Activated naive CD4-positive, alpha-beta T cell treated with anti-CD3 and anti-CD28 coated beads, Interleukin-2, amount 50 U/mL, for 24 hours (primary cell): ENCODE data around the gene BSDC1.

ENCODE experiments used
- H3K27ac Mint-ChIP-seq: one replicate; pipeline ENCODE4 v1.8.0; 2021; ENCODE audit warnings: mild to moderate bottlenecking, mixed read lengths
- H3K27me3 Mint-ChIP-seq: one replicate; pipeline ENCODE4 v1.8.0; 2021; ENCODE audit warnings: mixed read lengths
- H3K36me3 Mint-ChIP-seq: one replicate; pipeline ENCODE4 v1.8.0; 2021; ENCODE audit warnings: mixed read lengths
- H3K4me1 Mint-ChIP-seq: one replicate; pipeline ENCODE4 v1.8.0; 2021; ENCODE audit warnings: mixed read lengths
- H3K4me3 Mint-ChIP-seq: one replicate; pipeline ENCODE4 v1.8.0; 2021; ENCODE audit warnings: mild to moderate bottlenecking, mixed read lengths
- H3K9me3 Mint-ChIP-seq: one replicate; pipeline ENCODE4 v1.8.0; 2021; ENCODE audit warnings: mixed read lengths

The BSDC1 gene

GRCh38 chr1:32353431-32353830 is 40.8 kb downstream of the BSDC1 start:
- Mint-ChIP-seq H3K4me1 (peaks cover 41% of the 10 kb centered on the region), H3K9me3 (no peaks in the 10 kb centered on the region), H3K27me3 (no peaks in the 10 kb centered on the region), H3K4me3 (peak overlapping the region; percentile 68), H3K27ac (peak overlapping the region; percentile 68), H3K36me3 (no peaks in the 10 kb centered on the region)

- no peaks in the 10 kb centered on the region for H3K27me3 Mint-ChIP-seq
- peak overlapping the region; percentile 68 for H3K27ac Mint-ChIP-seq
- no peaks in the 10 kb centered on the region for H3K36me3 Mint-ChIP-seq
- no peaks in the 10 kb centered on the region for H3K9me3 Mint-ChIP-seq
- H3K4me3 Mint-ChIP-seq: peak overlapping the region; percentile 68
- peaks cover 42% of the 10 kb centered on the region for H3K4me1 Mint-ChIP-seq
Observed at GRCh38 chr1:32352831-32353383, 41.3 kb downstream of the BSDC1 start.

GRCh38 chr1:32352239-32352745 is 41.9 kb downstream of the BSDC1 start:
- H3K9me3 Mint-ChIP-seq: no peaks in the 10 kb centered on the region

GRCh38 chr1:32351399-32352238 is 42.6 kb downstream of the BSDC1 start:
- peak overlapping the region; percentile 46 for H3K27ac Mint-ChIP-seq
- H3K4me3 Mint-ChIP-seq: peak overlapping the region; percentile 83
- H3K9me3 Mint-ChIP-seq: no peaks in the 10 kb centered on the region
- H3K4me1 Mint-ChIP-seq: peaks cover 43% of the 10 kb centered on the region
- no peaks in the 10 kb centered on the region for H3K27me3 Mint-ChIP-seq
- no peaks in the 10 kb centered on the region for H3K36me3 Mint-ChIP-seq

More at GRCh38 chr1:32352239-32352745, 41.9 kb downstream of the BSDC1 start:
- peak overlapping the region; percentile 66 for H3K4me3 Mint-ChIP-seq
- peak overlapping the region; percentile 77 for H3K27ac Mint-ChIP-seq
- no peaks in the 10 kb centered on the region for H3K36me3 Mint-ChIP-seq
- peaks cover 42% of the 10 kb centered on the region for H3K4me1 Mint-ChIP-seq
- no peaks in the 10 kb centered on the region for H3K27me3 Mint-ChIP-seq

- Mint-ChIP-seq H3K27me3 (no peaks in the 10 kb centered on the region), H3K4me3 (peak overlapping the region; percentile 83), H3K9me3 (no peaks in the 10 kb centered on the region), H3K4me1 (peaks cover 50% of the 10 kb centered on the region), H3K27ac (peak overlapping the region; percentile 56), H3K36me3 (no peaks in the 10 kb centered on the region)
Observed at GRCh38 chr1:32350785-32351398, 43.3 kb downstream of the BSDC1 start.

GRCh38 chr1:32349211-32349708 is 45.0 kb downstream of the BSDC1 start:
- H3K36me3 Mint-ChIP-seq: no peaks in the 10 kb centered on the region
- H3K27me3 Mint-ChIP-seq: no peaks in the 10 kb centered on the region
- H3K9me3 Mint-ChIP-seq: no peaks in the 10 kb centered on the region
- peak overlapping the region; percentile 34 for H3K4me3 Mint-ChIP-seq
- peaks cover 61% of the 10 kb centered on the region for H3K4me1 Mint-ChIP-seq
- H3K27ac Mint-ChIP-seq: peak overlapping the region; percentile 6

GRCh38 chr1:32346532-32347157 is 47.6 kb downstream of the BSDC1 start:
- Mint-ChIP-seq H3K27me3 (no peaks in the 10 kb centered on the region), H3K36me3 (no peaks in the 10 kb centered on the region), H3K9me3 (no peaks in the 10 kb centered on the region), H3K27ac (peak overlapping the region; percentile 25), H3K4me1 (peaks cover 48% of the 10 kb centered on the region), H3K4me3 (no peak overlapping the region)

GRCh38 chr1:32345289-32345827 is 48.9 kb downstream of the BSDC1 start:
- Mint-ChIP-seq H3K27me3 (no peaks in the 10 kb centered on the region), H3K27ac (peak overlapping the region; percentile 11), H3K4me1 (peaks cover 43% of the 10 kb centered on the region), H3K4me3 (no peak overlapping the region), H3K9me3 (no peaks in the 10 kb centered on the region), H3K36me3 (no peaks in the 10 kb centered on the region)

GRCh38 chr1:32342704-32343103 is 51.5 kb downstream of the BSDC1 start:
- Mint-ChIP-seq H3K27ac (no peak overlapping the region), H3K36me3 (no peaks in the 10 kb centered on the region), H3K4me3 (no peak overlapping the region), H3K4me1 (peaks cover 38% of the 10 kb centered on the region), H3K27me3 (no peaks in the 10 kb centered on the region), H3K9me3 (no peaks in the 10 kb centered on the region)

- Mint-ChIP-seq H3K27ac (no peak overlapping the region), H3K4me1 (peaks cover 45% of the 10 kb centered on the region), H3K4me3 (no peak overlapping the region), H3K9me3 (no peaks in the 10 kb centered on the region), H3K27me3 (no peaks in the 10 kb centered on the region), H3K36me3 (no peaks in the 10 kb centered on the region)
Observed at GRCh38 chr1:32341971-32342370, 52.3 kb downstream of the BSDC1 start.

- Mint-ChIP-seq H3K4me1 (peaks cover 44% of the 10 kb centered on the region), H3K27me3 (no peaks in the 10 kb centered on the region), H3K36me3 (no peaks in the 10 kb centered on the region)
Observed at GRCh38 chr1:32341186-32341757, 53.0 kb downstream of the BSDC1 start.

GRCh38 chr1:32339363-32339978 is 54.8 kb downstream of the BSDC1 start:
- no peak overlapping the region for H3K4me3 Mint-ChIP-seq

More at GRCh38 chr1:32341186-32341757, 53.0 kb downstream of the BSDC1 start:
- Mint-ChIP-seq H3K9me3 (no peaks in the 10 kb centered on the region), H3K27ac (no peak overlapping the region), H3K4me3 (no peak overlapping the region)

GRCh38 chr1:32338637-32339145 is 55.5 kb downstream of the BSDC1 start:
- H3K4me1 Mint-ChIP-seq: peaks cover 44% of the 10 kb centered on the region
- no peak overlapping the region for H3K27ac Mint-ChIP-seq
- no peaks in the 10 kb centered on the region for H3K9me3 Mint-ChIP-seq
- no peaks in the 10 kb centered on the region for H3K27me3 Mint-ChIP-seq
- H3K36me3 Mint-ChIP-seq: no peaks in the 10 kb centered on the region
- H3K4me3 Mint-ChIP-seq: no peak overlapping the region

More at GRCh38 chr1:32339363-32339978, 54.8 kb downstream of the BSDC1 start:
- Mint-ChIP-seq H3K9me3 (no peaks in the 10 kb centered on the region), H3K27me3 (no peaks in the 10 kb centered on the region), H3K27ac (peak overlapping the region; percentile 38), H3K36me3 (no peaks in the 10 kb centered on the region), H3K4me1 (peaks cover 37% of the 10 kb centered on the region)

GRCh38 chr1:32337855-32338636 is 56.2 kb downstream of the BSDC1 start:
- H3K4me3 Mint-ChIP-seq: no peak overlapping the region
- H3K27ac Mint-ChIP-seq: peak overlapping the region; percentile 36

More at GRCh38 chr1:32337855-32338636, 56.2 kb downstream of the BSDC1 start:
- Mint-ChIP-seq H3K27me3 (no peaks in the 10 kb centered on the region), H3K36me3 (no peaks in the 10 kb centered on the region), H3K4me1 (peaks cover 49% of the 10 kb centered on the region), H3K9me3 (no peaks in the 10 kb centered on the region)
